Measurements from ENCODE around the gene TDRD5.
"Not testable (repeated sequence)": the region's sequence is repeated elsewhere in the genome, so short reads cannot be mapped to it uniquely, and the experiment has no call there.

TDRD5 gene

DNA sequence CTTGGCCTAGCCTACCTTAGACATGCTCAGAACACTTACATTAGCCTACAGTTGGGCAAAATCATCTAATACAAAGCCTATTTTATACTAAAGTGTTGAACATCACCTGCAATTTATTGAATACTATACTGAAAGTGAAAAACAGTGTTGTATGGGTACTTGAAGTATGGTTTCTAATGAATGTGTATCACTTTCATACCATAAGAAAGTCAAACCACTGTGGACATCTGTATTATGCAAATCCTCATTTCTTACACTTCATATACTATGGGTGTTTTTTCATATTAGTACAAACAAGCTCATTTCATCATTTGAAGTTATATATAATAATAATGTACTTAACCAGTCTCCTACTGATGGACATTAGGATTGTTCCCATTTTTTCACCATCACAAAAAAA is 41.2 kb downstream of the TDRD5 start:
- Histone ChIP-seq H3K27me3 (ENCODE audit: insufficient read depth, poor library complexity, severe bottlenecking) (no peaks in the 10 kb centered on the region), H3K27ac (ENCODE audit: poor library complexity, severe bottlenecking) (no peak overlapping the region), H3K4me1 (ENCODE audit: insufficient read depth, poor library complexity, severe bottlenecking) (no peaks in the 10 kb centered on the region), H3K4me3 (ENCODE audit: severe bottlenecking) (no peak overlapping the region), H3K9me3 (ENCODE audit: severe bottlenecking) (no peaks in the 10 kb centered on the region), H3K36me3 (ENCODE audit: low read depth) (no peaks in the 10 kb centered on the region)
- ATAC-seq (ENCODE audit: low read depth) (no peak), DNase-seq (ENCODE audit: low spot score) (no peak)
- TF ChIP-seq CTCF (IDR thresholded peaks at IDR 0.05; ENCODE audit: poor library complexity, severe bottlenecking) = no peak

GRCh38 chr1:179637211-179637860 is 45.7 kb downstream of the TDRD5 start:
- no peak overlapping the region for H3K4me3 ChIP-seq (ENCODE audit: severe bottlenecking)
- DNase-seq (ENCODE audit: low spot score) = no peak
- no peak for ATAC-seq (ENCODE audit: low read depth)
- H3K27me3 ChIP-seq (ENCODE audit: insufficient read depth, poor library complexity, severe bottlenecking) = no peaks in the 10 kb centered on the region
- H3K4me1 ChIP-seq (ENCODE audit: insufficient read depth, poor library complexity, severe bottlenecking) = no peaks in the 10 kb centered on the region
- no peaks in the 10 kb centered on the region for H3K36me3 ChIP-seq (ENCODE audit: low read depth)
- H3K9me3 ChIP-seq (ENCODE audit: severe bottlenecking) = no peaks in the 10 kb centered on the region
- TF ChIP-seq CTCF (IDR thresholded peaks at IDR 0.05; ENCODE audit: poor library complexity, severe bottlenecking) = no peak
- H3K27ac ChIP-seq (ENCODE audit: poor library complexity, severe bottlenecking) = no peak overlapping the region

GRCh38 chr1:179661018-179661417 is 69.4 kb downstream of the TDRD5 start:
- ATAC-seq (ENCODE audit: low read depth) = no peak

DNA sequence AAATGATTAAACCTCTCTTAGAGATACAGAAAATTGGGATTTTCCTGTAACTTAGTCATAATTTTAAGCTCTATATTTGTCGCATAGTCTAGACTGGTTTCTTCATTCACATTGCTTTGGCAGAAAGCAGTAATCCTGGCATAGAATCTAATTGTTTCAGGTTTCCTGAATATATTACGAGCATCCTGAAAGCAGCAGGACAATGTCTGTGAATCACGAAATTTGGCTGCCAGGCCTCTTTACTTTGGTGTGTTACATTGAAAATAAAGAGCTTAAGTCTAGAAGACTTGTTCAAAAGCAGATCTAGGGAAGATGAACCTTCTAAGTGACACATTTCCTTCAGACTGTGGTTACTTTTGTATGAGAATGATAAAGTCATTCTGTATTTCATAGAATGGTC is 72.2 kb downstream of the TDRD5 start:
- no peaks in the 10 kb centered on the region for H3K36me3 ChIP-seq (ENCODE audit: low read depth)
- no peak for TF ChIP-seq CTCF (IDR thresholded peaks at IDR 0.05; ENCODE audit: poor library complexity, severe bottlenecking)
- H3K27me3 ChIP-seq (ENCODE audit: insufficient read depth, poor library complexity, severe bottlenecking) = peaks cover 6% of the 10 kb centered on the region
- H3K9me3 ChIP-seq (ENCODE audit: severe bottlenecking) = peaks cover 5% of the 10 kb centered on the region
- no peak overlapping the region for H3K4me3 ChIP-seq (ENCODE audit: severe bottlenecking)
- no peak overlapping the region for H3K27ac ChIP-seq (ENCODE audit: poor library complexity, severe bottlenecking)
- H3K4me1 ChIP-seq (ENCODE audit: insufficient read depth, poor library complexity, severe bottlenecking) = no peaks in the 10 kb centered on the region
- no peak for ATAC-seq (ENCODE audit: low read depth)
- no peak for DNase-seq (ENCODE audit: low spot score)

More at GRCh38 chr1:179661018-179661417, 69.4 kb downstream of the TDRD5 start:
- no peak for TF ChIP-seq CTCF (IDR thresholded peaks at IDR 0.05; ENCODE audit: poor library complexity, severe bottlenecking)
- no peaks in the 10 kb centered on the region for H3K4me1 ChIP-seq (ENCODE audit: insufficient read depth, poor library complexity, severe bottlenecking)
- H3K36me3 ChIP-seq (ENCODE audit: low read depth) = no peaks in the 10 kb centered on the region
- peaks cover 6% of the 10 kb centered on the region for H3K27me3 ChIP-seq (ENCODE audit: insufficient read depth, poor library complexity, severe bottlenecking)
- H3K9me3 ChIP-seq (ENCODE audit: severe bottlenecking) = peaks cover 5% of the 10 kb centered on the region
- no peak overlapping the region for H3K4me3 ChIP-seq (ENCODE audit: severe bottlenecking)
- no peak for DNase-seq (ENCODE audit: low spot score)
- H3K27ac ChIP-seq (ENCODE audit: poor library complexity, severe bottlenecking) = no peak overlapping the region

DNA sequence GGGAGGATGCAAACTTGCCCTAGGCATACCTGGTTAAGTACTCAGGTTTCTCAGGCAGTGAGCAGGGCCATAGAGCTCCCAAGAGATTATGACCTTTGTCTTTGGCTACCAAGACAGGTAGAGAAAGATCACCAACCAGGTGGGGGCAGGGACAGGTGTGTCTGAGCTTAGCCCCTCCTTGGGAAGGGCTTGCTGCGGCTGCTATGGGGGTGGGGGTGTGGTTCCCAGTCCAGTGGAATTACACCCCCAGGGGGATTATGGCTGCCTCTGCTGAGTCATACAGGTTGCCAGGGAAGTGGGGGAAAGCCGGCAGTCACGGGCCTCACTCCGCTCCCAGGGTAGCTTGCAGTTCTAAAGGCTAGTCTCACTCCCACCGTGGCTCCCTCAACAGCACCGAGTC is 86.2 kb downstream of the TDRD5 start:
- Histone ChIP-seq H3K36me3 (ENCODE audit: low read depth) (no peaks in the 10 kb centered on the region), H3K9me3 (ENCODE audit: severe bottlenecking) (peaks cover 2% of the 10 kb centered on the region), H3K27me3 (ENCODE audit: insufficient read depth, poor library complexity, severe bottlenecking) (peaks cover 17% of the 10 kb centered on the region), H3K27ac (ENCODE audit: poor library complexity, severe bottlenecking) (no peak overlapping the region), H3K4me3 (ENCODE audit: severe bottlenecking) (no peak overlapping the region), H3K4me1 (ENCODE audit: insufficient read depth, poor library complexity, severe bottlenecking) (no peaks in the 10 kb centered on the region)
- ATAC-seq (ENCODE audit: low read depth) = no peak
- TF ChIP-seq CTCF (IDR thresholded peaks at IDR 0.05; ENCODE audit: poor library complexity, severe bottlenecking) = no peak
- no peak for DNase-seq (ENCODE audit: low spot score)

- H3K9me3 ChIP-seq (ENCODE audit: severe bottlenecking); H3K4me3 ChIP-seq (ENCODE audit: severe bottlenecking); H3K36me3 ChIP-seq (ENCODE audit: low read depth); DNase-seq (ENCODE audit: low spot score); ATAC-seq (ENCODE audit: low read depth); H3K27me3 ChIP-seq (ENCODE audit: insufficient read depth, poor library complexity, severe bottlenecking); H3K4me1 ChIP-seq (ENCODE audit: insufficient read depth, poor library complexity, severe bottlenecking); H3K27ac ChIP-seq (ENCODE audit: poor library complexity, severe bottlenecking): not testable (repeated sequence)
Observed at GRCh38 chr1:179694530-179694929, 102.9 kb downstream of the TDRD5 start.

All from RWPE2 (cell line).